GM18870 (cell line): ENCODE measurements around the gene FRMD4B.
A peak's percentile ranks its signal among the peaks of the same experiment; 100 is the strongest.

Experiments used
- ATAC-seq: cut with Tn5 transposase; IDR thresholded peaks from one replicate; pipeline ENCODE4 v1.9.1; 2021; ENCODE audit warnings: moderate library complexity; ENCODE audit not compliant: unreplicated experiment

The FRMD4B gene

GRCh38 chr3:69210068-69210730 is 175.7 kb downstream of the FRMD4B start:
- ATAC-seq: no peak

GRCh38 chr3:69209413-69209812 is 176.5 kb downstream of the FRMD4B start:
- ATAC-seq: no peak

GRCh38 chr3:69207031-69207430 is 178.9 kb downstream of the FRMD4B start:
- ATAC-seq: no peak

DNA sequence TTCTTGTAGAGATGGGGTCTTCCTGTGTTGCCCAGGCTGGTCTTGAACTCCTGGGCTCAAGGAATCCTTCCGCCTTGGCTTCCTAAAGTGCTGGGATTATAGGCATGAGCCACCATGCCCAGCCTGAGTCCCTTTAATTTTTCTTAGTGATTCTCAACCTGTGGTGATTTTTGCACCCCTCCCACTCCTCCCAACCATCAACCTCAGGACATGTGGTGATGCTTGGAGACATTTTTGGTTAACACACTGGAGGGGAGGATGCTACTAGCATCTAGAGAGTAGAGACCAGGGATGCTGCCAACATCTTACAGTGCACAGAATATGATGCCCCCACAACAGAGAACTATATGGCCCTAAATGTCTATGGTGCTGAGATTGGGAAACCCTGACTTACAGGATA is 180.5 kb downstream of the FRMD4B start:
- no peak for ATAC-seq

DNA sequence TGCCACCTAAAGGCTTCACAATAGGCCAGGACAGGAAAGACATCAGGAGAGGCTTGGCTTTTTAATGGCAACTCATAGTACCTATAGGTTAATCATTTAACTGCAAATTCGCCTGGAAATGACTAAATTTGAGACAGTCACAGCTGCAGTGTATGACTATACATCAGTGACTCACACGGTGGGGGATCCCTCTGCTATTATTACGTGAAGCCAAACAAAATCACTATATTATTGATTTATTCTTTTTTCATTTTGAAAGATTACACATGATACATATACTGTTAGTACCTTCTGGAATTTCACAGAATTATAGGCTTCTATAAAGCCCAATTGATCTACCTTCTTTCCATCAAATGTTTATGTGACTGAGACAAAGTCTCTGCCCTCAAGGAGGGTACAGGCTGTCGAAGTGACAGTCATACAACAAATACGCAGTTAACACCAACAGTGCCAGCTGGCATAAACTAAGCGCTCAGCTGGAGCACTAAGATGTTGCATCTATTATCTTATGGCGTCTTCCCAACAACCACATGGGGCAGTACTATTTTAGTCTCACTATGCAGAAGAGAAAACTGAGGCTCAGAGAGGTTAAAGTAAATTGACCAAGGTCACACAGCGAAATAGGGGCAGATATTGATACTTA is 181.5 kb downstream of the FRMD4B start:
- peak; percentile 95 for ATAC-seq

DNA sequence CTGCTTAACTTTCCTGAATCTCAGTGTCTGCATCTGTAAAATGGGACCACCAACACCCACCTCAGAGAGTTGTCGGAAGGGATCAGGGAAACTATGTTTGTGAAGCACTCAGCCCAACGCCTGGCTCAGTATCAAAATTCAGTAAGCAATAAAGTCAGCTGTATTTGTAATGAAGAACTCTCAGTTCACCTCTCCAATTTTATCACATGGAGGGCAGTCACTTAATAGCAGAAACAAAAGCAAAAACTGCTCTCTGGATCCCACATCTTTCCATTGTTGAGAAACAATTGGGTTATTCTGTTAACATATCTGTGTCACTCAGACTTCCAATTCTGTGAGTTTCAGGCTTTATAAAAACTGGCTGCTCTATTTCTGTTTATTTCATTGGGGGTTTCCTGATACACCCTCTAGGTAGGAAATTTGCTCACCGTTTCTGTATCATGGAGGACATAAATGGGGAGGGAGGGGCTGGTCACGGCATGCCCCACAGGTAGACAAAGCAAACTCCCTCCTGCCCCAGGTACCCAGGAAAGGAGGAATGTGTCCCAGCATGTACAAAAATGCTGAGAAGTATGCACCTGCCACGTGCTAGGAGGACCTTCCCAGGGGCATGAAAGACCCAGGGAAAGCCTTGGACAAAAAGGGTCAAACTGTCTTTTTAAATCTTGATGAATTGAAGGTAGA is 182.1 kb downstream of the FRMD4B start:
- peak; percentile 8 for ATAC-seq

DNA sequence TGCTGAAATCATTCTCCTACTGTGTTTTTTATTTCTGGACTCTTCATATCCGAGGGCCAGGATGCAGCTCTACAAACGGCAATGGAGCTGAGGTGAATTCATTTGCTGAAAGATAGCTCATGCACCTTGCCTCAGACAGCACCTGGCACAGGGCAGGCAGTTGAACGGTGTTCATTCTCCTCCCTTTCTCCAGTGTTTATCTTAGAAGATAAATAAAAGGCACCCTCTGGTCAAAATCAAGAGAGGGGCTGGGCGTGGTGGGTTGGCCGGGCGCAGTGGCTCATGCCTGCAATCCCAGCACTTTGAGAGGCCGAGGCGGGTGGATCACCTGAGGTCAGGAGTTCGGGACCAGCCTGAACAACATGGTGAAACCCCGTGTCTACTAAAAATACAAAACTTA is 184.2 kb downstream of the FRMD4B start:
- ATAC-seq: no peak

DNA sequence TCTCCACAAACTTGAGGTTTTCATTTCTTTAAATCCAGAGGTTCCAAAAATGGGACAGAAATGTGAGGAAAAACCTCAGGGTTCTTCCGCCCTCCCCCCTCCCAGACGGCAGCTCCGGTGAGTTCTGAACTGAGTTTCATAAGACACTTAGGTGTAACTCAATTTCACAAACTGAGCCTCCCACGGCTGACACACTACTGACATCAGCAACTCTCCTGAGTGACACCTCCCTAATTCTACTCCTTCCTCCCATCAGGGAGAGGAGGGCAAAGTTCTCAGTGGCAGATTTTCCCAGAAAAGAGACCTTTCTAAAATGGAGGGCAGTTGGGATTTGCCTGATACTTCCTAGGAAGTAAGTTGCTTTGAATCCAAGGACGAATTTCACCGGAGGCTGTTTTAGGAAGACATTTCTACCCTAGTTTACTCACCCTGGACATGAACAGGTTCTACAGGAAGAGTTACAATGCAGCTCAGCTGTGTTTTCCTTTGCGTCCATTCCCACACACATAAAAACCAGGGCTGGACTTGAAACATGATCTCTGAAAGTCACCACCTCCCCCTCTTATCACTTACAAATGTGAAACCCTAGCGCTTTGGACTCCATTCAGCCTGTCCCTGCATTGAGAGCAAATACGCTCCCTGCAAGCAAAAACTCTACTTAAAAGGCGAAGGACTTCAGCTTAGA is 185.4 kb downstream of the FRMD4B start:
- ATAC-seq: no peak

DNA sequence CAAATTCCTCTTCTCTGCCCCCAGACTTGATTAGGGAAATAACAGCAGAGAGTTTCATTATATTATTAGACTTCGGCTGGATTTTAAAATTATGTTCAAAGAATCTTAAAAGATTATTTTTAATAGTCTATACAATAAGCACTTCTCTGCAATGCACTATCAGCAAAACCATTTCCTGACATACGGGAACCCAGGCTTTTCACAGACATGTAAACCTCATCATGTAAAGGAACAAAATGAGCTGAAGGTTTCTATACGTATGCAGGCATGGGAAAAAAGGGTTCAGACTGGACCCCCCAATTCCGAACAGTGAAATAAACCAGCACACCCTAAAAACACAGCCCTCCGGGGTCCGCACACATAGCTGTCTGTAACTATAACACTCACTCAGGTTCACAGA is 185.9 kb downstream of the FRMD4B start:
- no peak for ATAC-seq

DNA sequence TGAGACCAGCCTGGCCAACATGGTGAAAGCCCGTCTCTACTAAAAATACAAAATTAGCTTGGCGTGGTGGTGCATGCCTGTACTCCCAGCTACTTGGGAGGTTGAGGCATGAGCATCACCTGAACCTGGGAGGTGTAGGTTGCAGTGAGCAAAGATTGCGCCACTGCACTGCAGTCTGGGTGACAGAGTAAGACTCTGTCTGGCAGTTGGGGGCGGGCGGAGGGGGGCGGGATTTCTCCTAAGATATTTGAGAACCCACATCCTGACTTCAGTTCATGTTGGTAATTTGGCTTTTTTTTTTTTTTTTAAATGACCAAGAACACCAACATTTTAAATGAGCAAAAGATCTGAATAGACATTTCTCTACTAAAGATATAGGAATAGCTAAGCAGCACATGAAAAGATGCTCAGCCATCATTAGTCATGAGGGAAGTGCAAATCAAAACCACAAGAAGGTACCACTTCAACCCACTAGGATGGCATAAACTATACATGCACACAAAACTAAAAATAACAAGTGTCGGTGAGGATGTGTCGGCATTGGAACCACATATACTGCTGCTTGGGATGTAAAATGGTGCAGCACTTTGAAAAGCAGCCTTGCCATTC is 187.9 kb downstream of the FRMD4B start:
- ATAC-seq: no peak

GRCh38 chr3:69197455-69197854 is 188.4 kb downstream of the FRMD4B start:
- no peak for ATAC-seq

- no peak for ATAC-seq
Measured at GRCh38 chr3:69196876-69197275, 189.0 kb downstream of the FRMD4B start.

DNA sequence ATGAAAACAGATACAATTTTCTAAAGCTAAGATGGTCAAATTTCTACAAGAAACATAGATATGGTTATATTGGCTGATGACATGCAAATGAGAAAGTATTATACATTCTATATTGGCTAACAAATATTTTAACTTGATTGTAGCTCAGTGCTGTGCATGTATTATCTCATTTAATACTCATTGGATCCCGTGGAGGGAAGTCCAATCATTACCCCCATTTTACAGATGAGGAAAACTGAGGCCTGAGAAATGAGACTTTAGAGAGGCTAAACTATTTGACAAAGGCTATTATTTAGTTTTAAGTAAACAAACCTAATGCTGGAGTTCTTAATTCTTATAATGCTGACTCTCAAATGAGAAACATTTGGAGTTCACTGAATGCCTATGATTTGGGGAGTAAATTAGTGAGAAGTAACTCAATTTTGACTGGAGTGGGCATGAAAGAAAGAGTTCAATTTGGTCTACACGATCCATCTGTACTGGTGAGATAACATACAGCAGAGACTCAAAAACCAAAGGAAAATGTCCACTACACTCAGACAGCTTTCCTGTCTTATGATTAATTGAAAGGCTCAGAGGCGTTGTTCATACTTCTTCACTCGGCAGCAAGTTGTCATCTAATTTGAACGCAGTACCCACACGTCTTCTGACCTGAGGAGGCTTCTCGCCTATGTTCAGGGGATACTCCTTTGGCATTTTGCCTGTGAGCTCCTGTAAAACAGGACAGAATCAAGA is 191.3 kb downstream of the FRMD4B start:
- no peak for ATAC-seq

DNA sequence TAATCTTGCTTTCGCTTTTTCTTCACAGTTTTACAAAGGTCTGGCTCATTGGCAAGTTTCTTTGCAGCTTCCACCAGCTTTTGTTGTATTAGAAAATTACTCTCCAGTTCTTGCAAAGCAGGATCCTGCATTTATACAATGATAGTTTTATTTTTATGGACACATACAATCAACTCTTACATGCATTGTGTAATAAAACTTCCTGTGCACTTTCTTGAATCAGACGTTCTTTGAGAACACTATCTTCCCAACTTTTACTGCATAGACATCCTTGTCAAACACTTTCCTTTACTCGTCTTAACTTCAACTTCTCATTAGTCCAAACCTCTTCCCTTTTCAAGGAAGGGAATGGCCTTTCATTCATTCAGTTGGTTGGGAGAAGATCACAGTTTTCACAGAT is 192.1 kb downstream of the FRMD4B start:
- ATAC-seq: no peak

DNA sequence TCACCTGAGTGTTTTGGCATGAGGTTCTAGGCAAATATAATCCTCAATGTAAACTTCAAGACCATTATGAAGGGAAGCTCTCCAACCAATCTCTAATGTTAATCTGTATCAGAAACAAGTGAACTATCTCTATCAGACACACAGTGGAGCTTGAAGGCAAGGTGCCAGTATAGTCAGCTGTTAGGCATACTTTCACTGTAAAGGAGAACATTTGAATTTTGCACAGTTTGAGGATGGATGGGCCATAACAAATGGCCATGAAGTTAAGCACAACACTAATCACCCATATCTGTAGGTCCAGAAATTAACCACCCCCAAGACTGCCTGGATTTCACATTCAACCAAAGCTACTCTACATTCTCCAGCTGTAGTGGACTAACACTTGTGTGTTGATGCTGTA is 194.4 kb downstream of the FRMD4B start:
- ATAC-seq: no peak

DNA sequence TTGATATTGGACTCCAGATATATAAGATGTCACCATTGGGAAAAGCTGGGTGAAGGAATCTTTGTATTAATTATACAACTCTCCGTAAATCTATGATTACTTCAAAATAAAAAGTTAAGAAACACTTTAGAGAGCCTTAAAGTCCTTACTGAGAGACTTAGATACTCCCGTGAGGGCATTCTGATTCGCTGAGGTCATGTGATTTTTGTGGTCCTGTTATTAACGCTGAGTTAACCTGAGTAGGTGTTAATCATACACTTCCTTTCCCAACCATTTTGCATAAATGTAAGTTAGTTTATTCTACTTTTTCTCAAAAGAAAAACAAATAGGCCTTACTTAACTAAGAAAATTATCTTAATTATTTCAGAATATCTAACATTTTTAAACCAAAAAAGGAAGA is 196.4 kb downstream of the FRMD4B start:
- ATAC-seq: peak; percentile 63

DNA sequence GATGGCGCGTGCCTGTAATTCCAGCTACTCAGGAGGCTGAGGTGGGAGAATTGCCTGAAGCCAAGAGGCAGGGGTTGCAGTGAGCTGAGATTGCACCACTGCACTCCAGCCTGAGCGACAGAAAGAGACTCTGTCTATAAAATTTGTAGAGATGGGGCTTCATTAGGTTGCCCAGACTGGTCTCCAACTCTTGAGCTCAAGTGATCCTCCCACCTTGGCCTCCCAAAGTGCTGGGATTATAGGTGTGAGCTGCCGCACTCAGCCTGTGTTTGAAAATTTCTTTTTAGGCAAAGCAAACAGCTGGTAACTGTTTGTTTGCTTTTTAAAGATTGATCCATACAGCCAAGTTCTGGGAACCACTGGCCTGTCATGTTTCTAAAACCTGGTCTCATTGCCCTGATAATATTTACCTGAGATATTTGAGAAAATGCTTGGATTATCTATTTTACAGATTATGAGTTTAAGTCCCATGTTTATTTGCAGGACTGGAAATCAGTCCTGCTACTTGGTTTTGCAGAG is 199.3 kb downstream of the FRMD4B start:
- ATAC-seq: no peak

DNA sequence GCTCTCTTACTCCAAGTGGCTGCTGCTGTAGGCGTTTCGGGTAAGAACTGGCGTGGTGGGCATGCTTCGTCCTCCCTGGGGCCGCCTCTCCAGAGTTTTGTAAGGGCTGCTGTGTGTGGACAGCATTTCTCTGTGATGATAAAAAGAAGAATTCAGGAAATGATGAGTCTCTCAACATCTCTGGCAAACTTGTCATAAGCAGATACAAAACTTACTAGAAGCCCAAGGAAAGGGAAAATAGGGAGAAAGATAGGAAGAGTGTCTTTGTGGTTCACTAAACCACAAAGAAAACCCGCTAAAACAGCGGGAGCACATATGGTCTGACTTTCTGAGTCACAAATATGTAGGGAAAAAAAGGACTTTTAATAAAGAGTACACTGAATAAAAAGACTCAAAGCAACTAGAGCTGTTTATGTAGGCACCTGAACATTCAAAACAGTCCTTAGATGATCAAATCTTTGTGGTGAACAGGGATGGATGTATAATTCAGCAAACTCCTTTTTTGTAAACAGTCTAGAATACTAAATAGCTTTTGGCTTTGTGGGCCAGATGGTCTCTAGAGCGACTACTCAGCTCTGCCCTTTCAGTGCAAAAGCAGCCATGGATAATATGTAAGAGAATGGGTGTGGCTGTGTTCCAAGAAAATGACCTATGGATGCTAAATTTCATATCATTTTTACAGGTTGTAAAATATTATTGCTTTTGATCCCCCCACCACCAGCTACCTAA is 203.1 kb downstream of the FRMD4B start:
- ATAC-seq: no peak

DNA sequence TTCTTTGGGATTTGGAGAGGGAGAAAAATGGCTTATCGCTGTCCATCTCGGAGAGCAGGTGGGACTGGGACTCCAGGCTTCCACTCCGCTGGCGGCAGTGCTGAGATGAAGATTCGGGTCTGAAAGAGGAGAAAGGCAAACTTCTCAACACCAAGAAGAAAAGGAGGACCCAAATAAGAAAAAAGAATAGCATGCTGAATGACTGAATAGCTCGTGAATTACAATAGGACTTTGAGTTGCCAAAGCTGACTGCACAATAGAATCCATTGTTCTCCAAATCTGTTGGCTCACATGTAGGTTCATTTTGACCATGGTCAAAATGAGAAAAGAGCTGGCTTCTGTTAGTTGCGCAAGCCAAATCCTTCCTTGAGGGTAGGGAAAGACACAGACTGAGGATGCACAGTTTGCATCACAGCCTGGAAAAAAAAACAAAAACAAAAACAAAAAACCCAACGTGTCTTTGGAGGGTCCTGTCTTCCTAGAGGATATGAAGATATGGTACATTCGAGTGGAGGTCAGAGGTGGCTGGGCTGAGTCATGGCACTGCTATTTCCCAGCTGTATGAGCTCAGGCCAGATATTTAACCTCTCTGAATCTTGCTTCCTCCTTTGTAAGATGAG is 204.2 kb downstream of the FRMD4B start:
- no peak for ATAC-seq
